BLaER1 (cell line): Measurements from ENCODE around the gene BSND.

Experiments used
- H3K27ac ChIP-seq: shearing (Covaris generic); formaldehyde crosslinking; 2 replicates; pipeline ENCODE4 v1.8.1; 2022
- H3K27me3 ChIP-seq: shearing (Covaris generic); formaldehyde crosslinking; 2 replicates; pipeline ENCODE4 v1.8.1; 2022
- H3K36me3 ChIP-seq: shearing (Covaris generic); formaldehyde crosslinking; 2 replicates; pipeline ENCODE4 v1.8.1; 2022
- H3K4me1 ChIP-seq: shearing (Covaris generic); formaldehyde crosslinking; 2 replicates; pipeline ENCODE4 v1.8.1; 2022
- H3K4me2 ChIP-seq: shearing (Covaris generic); formaldehyde crosslinking; 2 replicates; pipeline ENCODE4 v1.8.1; 2022
- H3K4me3 ChIP-seq: shearing (Covaris generic); formaldehyde crosslinking; 2 replicates; pipeline ENCODE4 v1.8.1; 2022
- H3K9ac ChIP-seq: shearing (Covaris generic); formaldehyde crosslinking; 2 replicates; pipeline ENCODE4 v1.8.1; 2022
- H3K9me3 ChIP-seq: shearing (Covaris generic); formaldehyde crosslinking; 2 replicates; pipeline ENCODE4 v1.8.1; 2022
- H4K20me1 ChIP-seq: shearing (Covaris generic); formaldehyde crosslinking; 2 replicates; pipeline ENCODE4 v1.8.1; 2022
- Cebpa-rat ChIP-seq: shearing (Covaris generic); IDR thresholded peaks from 2 replicates; pipeline ENCODE4 v1.8.1; 2022

BSND gene

DNA sequence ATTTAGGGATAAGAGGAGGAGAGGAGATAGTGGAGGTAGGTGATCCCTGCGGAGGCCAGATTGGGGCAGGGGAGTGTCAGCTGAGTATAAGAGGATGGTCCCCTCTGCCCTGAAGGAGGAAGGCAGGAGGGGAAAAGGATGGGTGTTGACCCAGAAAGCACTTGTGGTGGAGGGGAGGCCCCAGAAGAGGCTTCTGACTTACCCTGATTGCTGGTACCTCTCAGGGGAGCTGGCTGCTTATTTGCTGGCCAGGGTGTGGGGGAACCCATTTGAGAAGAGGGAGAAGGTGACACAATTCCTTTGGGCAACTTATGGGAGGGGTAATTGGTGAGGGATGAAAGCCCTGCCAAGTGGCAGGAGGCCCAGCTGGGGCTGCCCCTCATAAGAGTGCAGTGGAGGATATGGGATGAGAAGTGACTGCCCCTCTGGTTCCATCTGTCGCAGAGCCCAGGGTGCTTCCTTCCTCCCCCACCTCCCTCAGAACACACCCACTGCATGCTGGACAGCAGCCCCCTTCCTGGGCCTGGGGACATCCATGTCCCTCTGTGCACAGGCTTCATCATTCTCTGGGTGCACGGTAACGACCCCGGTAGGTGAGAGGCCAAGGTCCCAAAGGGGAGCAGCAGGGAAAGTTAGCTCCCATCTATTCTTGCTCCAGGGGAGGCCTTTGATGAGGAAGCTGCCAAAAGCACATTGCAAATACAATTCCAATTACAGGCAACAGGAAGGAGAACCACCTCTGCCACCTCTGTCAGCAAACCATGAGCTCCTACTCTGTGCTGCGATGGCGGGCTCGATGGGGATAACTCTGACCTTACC, 39.2 kb downstream of the BSND start:
- Histone ChIP-seq H3K4me2 (no peak overlapping the region), H3K4me3 (no peak overlapping the region), H3K4me1 (no peaks in the 10 kb centered on the region), H3K27me3 (no peaks in the 10 kb centered on the region), H3K9me3 (0 out of 2 replicates have a peak, but pooled peaks cover 3% of the 10 kb centered on the region), H4K20me1 (no peaks in the 10 kb centered on the region), H3K9ac (no peak overlapping the region), H3K27ac (no peak overlapping the region), H3K36me3 (no peaks in the 10 kb centered on the region)
- no peak for TF ChIP-seq Cebpa-rat

DNA sequence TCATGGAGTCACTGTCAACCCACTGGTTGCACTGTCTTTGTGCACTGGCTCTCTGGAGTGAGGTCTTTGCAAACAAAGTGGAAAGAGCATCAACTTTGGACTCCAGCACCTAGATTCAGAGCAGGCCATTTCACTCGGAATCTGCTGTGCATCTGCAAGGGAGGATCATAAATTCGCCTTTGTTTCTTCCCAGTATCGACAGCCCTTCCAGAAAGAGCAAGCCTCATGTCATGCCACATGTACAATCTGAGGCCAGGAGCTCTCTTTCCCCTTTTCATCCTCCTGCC, 39.8 kb downstream of the BSND start:
- Histone ChIP-seq H3K27ac (no peak overlapping the region), H3K27me3 (no peaks in the 10 kb centered on the region), H3K9me3 (no peaks in the 10 kb centered on the region), H3K36me3 (no peaks in the 10 kb centered on the region), H3K4me1 (no peaks in the 10 kb centered on the region), H3K4me2 (no peak overlapping the region), H3K4me3 (no peak overlapping the region), H4K20me1 (no peaks in the 10 kb centered on the region), H3K9ac (no peak overlapping the region)
- no peak for TF ChIP-seq Cebpa-rat

DNA sequence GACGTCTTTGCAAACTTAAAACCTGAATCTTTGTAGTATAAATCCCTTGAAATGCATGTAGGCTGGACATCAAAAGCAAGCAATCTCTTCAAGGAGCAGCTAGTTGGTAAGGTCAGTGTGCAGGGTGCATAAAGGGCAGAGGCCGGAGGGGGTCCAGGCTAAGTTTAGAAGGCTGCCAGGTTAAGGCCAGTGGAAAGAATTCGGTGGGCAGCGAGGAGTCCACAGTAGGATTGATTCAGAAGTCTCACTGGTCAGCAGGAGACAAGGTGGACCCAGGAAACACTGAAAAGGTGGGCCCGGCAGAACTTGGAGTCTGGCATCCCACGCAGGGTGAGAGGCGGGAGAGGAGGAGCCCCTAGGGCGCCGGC, 40.2 kb downstream of the BSND start:
- H3K27ac ChIP-seq: no peak overlapping the region

DNA sequence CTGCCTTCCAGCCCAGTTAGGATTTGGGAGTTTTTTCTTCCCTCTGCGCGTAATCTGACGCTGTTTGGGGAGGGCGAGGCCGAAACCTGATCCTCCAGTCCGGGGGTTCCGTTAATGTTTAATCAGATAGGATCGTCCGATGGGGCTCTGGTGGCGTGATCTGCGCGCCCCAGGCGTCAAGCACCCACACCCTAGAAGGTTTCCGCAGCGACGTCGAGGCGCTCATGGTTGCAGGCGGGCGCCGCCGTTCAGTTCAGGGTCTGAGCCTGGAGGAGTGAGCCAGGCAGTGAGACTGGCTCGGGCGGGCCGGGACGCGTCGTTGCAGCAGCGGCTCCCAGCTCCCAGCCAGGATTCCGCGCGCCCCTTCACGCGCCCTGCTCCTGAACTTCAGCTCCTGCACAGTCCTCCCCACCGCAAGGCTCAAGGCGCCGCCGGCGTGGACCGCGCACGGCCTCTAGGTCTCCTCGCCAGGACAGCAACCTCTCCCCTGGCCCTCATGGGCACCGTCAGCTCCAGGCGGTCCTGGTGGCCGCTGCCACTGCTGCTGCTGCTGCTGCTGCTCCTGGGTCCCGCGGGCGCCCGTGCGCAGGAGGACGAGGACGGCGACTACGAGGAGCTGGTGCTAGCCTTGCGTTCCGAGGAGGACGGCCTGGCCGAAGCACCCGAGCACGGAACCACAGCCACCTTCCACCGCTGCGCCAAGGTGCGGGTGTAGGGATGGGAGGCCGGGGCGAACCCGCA, 40.8 kb downstream of the BSND start, which contains the start of gene PCSK9:
Gene PCSK9 (plus strand): TSS at position 207 of the 741 bp plus-strand sequence. CDS start 290 bp downstream, at position 497.
- Histone ChIP-seq H3K27ac (no peak within 1 kb of the TSS), H3K27me3 (no peaks in the 10 kb centered on the region), H3K4me3 (no peak within 1 kb of the TSS), H3K9me3 (no peaks in the 10 kb centered on the region), H4K20me1 (no peaks in the 10 kb centered on the region), H3K36me3 (no peaks in the 10 kb centered on the region), H3K4me1 (no peaks in the 10 kb centered on the region), H3K4me2 (no peak within 1 kb of the TSS), H3K9ac (no peak within 1 kb of the TSS)
- TF ChIP-seq Cebpa-rat: no peak

More for the DNA sequence above, 40.2 kb downstream of the BSND start:
- no peaks in the 10 kb centered on the region for H4K20me1 ChIP-seq
- no peaks in the 10 kb centered on the region for H3K4me1 ChIP-seq
- no peaks in the 10 kb centered on the region for H3K36me3 ChIP-seq
- no peak overlapping the region for H3K4me2 ChIP-seq
- no peak overlapping the region for H3K4me3 ChIP-seq
- no peaks in the 10 kb centered on the region for H3K27me3 ChIP-seq
- H3K9me3 ChIP-seq: no peaks in the 10 kb centered on the region
- no peak for TF ChIP-seq Cebpa-rat
- no peak overlapping the region for H3K9ac ChIP-seq

DNA sequence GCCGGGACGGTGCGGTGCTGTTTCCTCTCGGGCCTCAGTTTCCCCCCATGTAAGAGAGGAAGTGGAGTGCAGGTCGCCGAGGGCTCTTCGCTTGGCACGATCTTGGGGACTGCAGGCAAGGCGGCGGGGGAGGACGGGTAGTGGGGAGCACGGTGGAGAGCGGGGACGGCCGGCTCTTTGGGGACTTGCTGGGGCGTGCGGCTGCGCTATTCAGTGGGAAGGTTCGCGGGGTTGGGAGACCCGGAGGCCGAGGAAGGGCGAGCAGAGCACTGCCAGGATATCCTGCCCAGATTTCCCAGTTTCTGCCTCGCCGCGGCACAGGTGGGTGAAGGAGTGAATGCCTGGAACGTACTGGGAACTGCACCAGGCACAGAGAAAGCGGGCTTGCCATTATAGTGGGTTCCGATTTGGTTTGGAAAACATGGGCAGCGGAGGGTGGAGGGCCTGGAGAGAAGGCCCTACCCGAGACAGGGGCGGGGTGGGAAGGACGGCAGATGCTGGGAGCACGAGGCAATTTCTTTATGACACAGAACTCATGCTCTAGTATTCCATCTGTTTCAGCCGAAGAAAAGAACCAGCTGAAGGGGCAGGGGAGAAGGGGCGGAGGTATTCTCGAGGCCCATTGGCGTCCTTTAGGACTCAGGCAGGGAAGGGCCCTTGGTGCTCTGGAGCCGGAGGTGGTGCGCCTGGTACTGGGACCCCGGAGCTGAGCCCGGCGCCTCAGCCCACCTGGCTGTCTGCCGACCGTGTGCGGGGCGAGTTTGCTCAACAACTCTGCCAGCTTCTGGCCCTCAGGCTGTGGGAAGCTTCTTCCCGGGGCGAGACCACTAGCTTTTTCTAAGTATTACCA, 41.6 kb downstream of the BSND start:
- no peaks in the 10 kb centered on the region for H3K27me3 ChIP-seq
- H3K4me3 ChIP-seq: no peak overlapping the region
- no peaks in the 10 kb centered on the region for H3K4me1 ChIP-seq
- H3K36me3 ChIP-seq: no peaks in the 10 kb centered on the region
- no peaks in the 10 kb centered on the region for H4K20me1 ChIP-seq
- H3K9me3 ChIP-seq: no peaks in the 10 kb centered on the region
- no peak for TF ChIP-seq Cebpa-rat
- H3K4me2 ChIP-seq: no peak overlapping the region
- no peak overlapping the region for H3K27ac ChIP-seq
- H3K9ac ChIP-seq: no peak overlapping the region

DNA sequence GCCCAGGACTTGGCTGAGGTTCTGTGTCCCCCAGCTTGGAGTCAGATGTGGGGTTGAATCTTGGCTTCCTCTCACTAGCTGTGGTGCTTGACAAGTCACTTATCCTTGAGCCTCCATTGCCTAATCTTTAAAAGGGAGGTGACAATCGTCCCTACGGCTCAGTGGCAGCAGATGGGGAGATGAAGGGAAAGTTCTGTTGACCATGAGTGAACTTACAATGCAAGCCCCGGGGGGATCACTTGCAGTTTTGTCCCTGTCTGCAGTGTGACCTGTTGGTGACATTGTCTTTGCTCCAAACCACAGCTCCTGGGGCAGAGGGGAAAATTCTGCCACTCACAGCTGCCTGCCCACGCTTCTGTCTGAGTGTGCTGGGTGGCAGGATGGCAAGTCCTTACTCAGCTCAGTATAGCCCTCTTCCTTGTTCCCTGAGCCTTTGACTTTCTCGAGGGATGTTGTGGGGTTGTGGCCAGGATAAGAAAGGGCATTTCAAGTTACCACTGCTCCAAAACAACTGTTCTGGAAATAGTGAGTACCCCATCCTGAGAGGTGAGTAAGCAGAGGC, 42.3 kb downstream of the BSND start:
- Histone ChIP-seq H3K4me3 (no peak overlapping the region), H4K20me1 (no peaks in the 10 kb centered on the region), H3K27me3 (no peaks in the 10 kb centered on the region), H3K27ac (no peak overlapping the region), H3K4me1 (no peaks in the 10 kb centered on the region), H3K4me2 (no peak overlapping the region), H3K9me3 (no peaks in the 10 kb centered on the region), H3K36me3 (no peaks in the 10 kb centered on the region), H3K9ac (no peak overlapping the region)
- TF ChIP-seq Cebpa-rat: no peak

DNA sequence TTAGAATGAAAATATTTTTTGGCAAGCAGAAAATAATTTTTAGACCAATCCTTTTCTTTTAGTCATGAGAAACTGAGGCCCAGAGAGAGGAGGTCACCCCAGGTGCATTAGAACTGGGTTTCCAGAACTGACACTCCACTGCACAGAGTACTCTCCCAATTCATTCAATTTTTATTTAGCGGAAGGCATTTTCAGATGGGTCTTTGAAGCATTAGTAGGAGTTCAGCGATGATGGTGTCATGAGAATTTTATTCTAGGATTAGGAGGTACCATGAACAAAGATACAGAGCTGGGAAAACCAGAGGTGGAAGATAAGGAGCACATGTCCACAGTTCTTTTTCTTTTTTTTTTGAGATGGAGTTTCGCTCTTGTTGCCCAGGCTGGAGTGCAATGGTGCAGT, 42.9 kb downstream of the BSND start:
- no peak overlapping the region for H3K9ac ChIP-seq
- no peaks in the 10 kb centered on the region for H4K20me1 ChIP-seq
- H3K27ac ChIP-seq: no peak overlapping the region
- TF ChIP-seq Cebpa-rat: no peak
- H3K4me3 ChIP-seq: no peak overlapping the region
- no peak overlapping the region for H3K4me2 ChIP-seq
- no peaks in the 10 kb centered on the region for H3K9me3 ChIP-seq
- no peaks in the 10 kb centered on the region for H3K4me1 ChIP-seq
- no peaks in the 10 kb centered on the region for H3K27me3 ChIP-seq
- no peaks in the 10 kb centered on the region for H3K36me3 ChIP-seq

DNA sequence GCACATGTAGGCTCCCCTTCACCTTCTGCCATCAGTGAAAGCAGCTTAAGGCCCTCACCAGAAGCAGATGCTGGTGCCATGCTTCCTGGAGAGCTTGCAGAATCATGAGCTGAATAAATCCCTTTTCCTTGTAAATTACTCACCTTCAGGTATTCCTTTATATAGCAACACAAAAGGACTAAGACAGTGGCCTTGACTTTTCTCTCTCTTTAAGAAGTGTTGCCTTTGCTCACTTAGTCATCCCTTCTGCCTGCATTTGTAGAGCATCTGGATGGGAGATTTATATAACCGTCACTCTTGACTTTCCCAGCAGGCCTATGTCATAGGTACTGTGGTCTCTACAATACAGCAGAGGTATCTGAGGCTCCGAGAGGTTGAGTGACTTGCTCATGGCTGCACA, 44.3 kb downstream of the BSND start:
- H3K4me3 ChIP-seq: no peak overlapping the region
- no peak overlapping the region for H3K4me2 ChIP-seq
- no peaks in the 10 kb centered on the region for H3K36me3 ChIP-seq
- TF ChIP-seq Cebpa-rat: no peak
- no peaks in the 10 kb centered on the region for H4K20me1 ChIP-seq
- H3K27ac ChIP-seq: no peak overlapping the region
- H3K9me3 ChIP-seq: no peaks in the 10 kb centered on the region
- H3K4me1 ChIP-seq: no peaks in the 10 kb centered on the region
- H3K9ac ChIP-seq: no peak overlapping the region
- H3K27me3 ChIP-seq: no peaks in the 10 kb centered on the region

DNA sequence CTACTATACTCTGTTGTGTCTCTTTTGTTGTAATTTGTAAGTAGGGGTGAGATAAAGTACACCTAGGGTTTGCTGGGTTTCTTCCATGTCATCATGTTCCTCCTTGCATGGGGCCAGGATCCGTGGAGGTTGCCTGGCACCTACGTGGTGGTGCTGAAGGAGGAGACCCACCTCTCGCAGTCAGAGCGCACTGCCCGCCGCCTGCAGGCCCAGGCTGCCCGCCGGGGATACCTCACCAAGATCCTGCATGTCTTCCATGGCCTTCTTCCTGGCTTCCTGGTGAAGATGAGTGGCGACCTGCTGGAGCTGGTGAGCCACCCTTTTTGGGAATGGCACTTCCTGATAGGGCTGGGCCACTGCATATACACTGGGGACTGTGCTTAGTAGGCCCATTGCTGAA, 45.0 kb downstream of the BSND start:
- H4K20me1 ChIP-seq: no peaks in the 10 kb centered on the region
- H3K27ac ChIP-seq: no peak overlapping the region
- H3K27me3 ChIP-seq: no peaks in the 10 kb centered on the region
- no peak overlapping the region for H3K9ac ChIP-seq
- no peak for TF ChIP-seq Cebpa-rat
- no peak overlapping the region for H3K4me3 ChIP-seq
- no peaks in the 10 kb centered on the region for H3K36me3 ChIP-seq
- no peaks in the 10 kb centered on the region for H3K9me3 ChIP-seq
- H3K4me2 ChIP-seq: no peak overlapping the region
- H3K4me1 ChIP-seq: no peaks in the 10 kb centered on the region
